Stomach (tissue), 19 donors: ENCODE data around the gene NARS2. TPM values are rescaled to one million over a fixed set of nuclear protein-coding genes. Genes with fewer than 3 reads are reported as not detected.

ENCODE experiments used
- DNase-seq, 2 donors: peaks; one replicate each; pipeline versions ENCODE4 v3.0.0 to v3.0.0-alpha.2; 2013 to 2019
- H3K27ac ChIP-seq, 5 donors: fragments of 200-600 bp in 4 of 5; sonication (generic) in 4 of 5; one replicate each; pipeline ENCODE4 v1.5.1; 2013 to 2019; ENCODE audit warnings: mild to moderate bottlenecking in 1 of 5, moderate library complexity in 1 of 5
- H3K27me3 ChIP-seq, 3 donors: fragments of 200-600 bp; sonication (generic); one replicate each; pipeline ENCODE4 v1.5.1; 2017 to 2019; ENCODE audit warnings: mixed run types in 1 of 3
- H3K36me3 ChIP-seq, 4 donors: fragments of 200-600 bp; sonication (generic); 1 replicate in 3 of 4; 2 replicates in 1 of 4; pipeline ENCODE4 v1.5.1; 2016 to 2019
- H3K4me1 ChIP-seq, 4 donors: fragments of 200-600 bp; sonication (generic); one replicate each; pipeline ENCODE4 v1.5.1; 2016 to 2019
- H3K4me3 ChIP-seq, 4 donors: fragments of 200-600 bp; sonication (generic) in 3 of 4; one replicate each; pipeline ENCODE4 v1.5.1; 2016 to 2019; ENCODE audit warnings: mild to moderate bottlenecking in 1 of 4
- H3K9me3 ChIP-seq, 4 donors: fragments of 200-600 bp; sonication (generic); one replicate each; pipeline ENCODE4 v1.5.1; 2016 to 2019
- EP300 ChIP-seq: sonication (generic); formaldehyde crosslinking; IDR thresholded peaks from one replicate; pipeline ENCODE4 v1.6.1; 2017; ENCODE audit warnings: antibody characterized with exemption
- POLR2A ChIP-seq, 4 donors: fragments of 450-650 bp; IDR thresholded peaks; one replicate each; pipeline ENCODE4 v1.6.1; 2016; ENCODE audit warnings: antibody characterized with exemption in 4 of 4, control low read depth in 2 of 4, mild to moderate bottlenecking in 1 of 4, moderate library complexity in 1 of 4
- POLR2AphosphoS5 ChIP-seq, 3 donors: sonication (generic); formaldehyde crosslinking; IDR thresholded peaks; one replicate each; pipeline ENCODE4 v1.6.1; 2016; ENCODE audit warnings: antibody characterized with exemption in 3 of 3
- WGBS, 5 donors: extraction: QIAGEN DNeasy Blood & Tissue Kit in 3 of 5; methylation state at CpG; one replicate each; pipeline versions ENCODE4 v1.1.5 to v1.1.7; 2013 to 2018; 5-methylcytosine and 5-hydroxymethylcytosine counted together
- intact Hi-C: fragments of 100-400 bp; cut with DNase I; formaldehyde crosslinking; loops from one replicate; pipeline ENCODE4 v1.15.1; 2023; ENCODE audit warnings: low total_unique reads
- long read RNA-seq, 10 donors: transcript quantifications; one replicate each; lab custom pipeline, GENCODE V29; 2026
- polyA plus RNA-seq, 3 donors: library from polyadenylated mRNA; stranded (reverse); fragments of 200-250 nt; gene quantifications; one replicate each; pipeline ENCODE4 v1.2.3, GENCODE V29; 2013
- total RNA-seq, 5 donors: library from RNA; depleted of rRNA; stranded (reverse); fragments of >200 nt; gene quantifications; one replicate each; pipeline versions ENCODE4 v1.1.0 to v1.2.3, GENCODE V29; 2014 to 2016
- TF ChIP-seq, protein P1 (sequence below), 7 experiments: fragments of 450-650 bp in 4 of 7; fragments of 200-600 bp in 3 of 7; sonication (generic) in 3 of 7; IDR thresholded peaks; one replicate each; pipeline ENCODE4 v1.5.1; 2016 to 2019; ENCODE audit warnings: antibody characterized with exemption in 7 of 7, control low read depth in 2 of 7, mild to moderate bottlenecking in 1 of 7
- donor health status: healthy with polysubstance abuse.
- donor health status: Bipolar disorder and iron deficiency.
- donor health status: healthy.

NARS2 gene, protein sequence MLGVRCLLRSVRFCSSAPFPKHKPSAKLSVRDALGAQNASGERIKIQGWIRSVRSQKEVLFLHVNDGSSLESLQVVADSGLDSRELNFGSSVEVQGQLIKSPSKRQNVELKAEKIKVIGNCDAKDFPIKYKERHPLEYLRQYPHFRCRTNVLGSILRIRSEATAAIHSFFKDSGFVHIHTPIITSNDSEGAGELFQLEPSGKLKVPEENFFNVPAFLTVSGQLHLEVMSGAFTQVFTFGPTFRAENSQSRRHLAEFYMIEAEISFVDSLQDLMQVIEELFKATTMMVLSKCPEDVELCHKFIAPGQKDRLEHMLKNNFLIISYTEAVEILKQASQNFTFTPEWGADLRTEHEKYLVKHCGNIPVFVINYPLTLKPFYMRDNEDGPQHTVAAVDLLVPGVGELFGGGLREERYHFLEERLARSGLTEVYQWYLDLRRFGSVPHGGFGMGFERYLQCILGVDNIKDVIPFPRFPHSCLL
- total RNA-seq = 10 to 100 TPM in 3 of 5 donors, 1 to 10 TPM in 2; 4.7 to 34.5 (median 14.5) TPM
- 10 to 100 TPM; 13.5 to 15.0 (median 13.8) TPM for polyA plus RNA-seq
- long read RNA-seq, donor 1, partial matches to known transcripts = 0 of 1 reads
- long read RNA-seq, donor 1, other reads (novel, unspliced or antisense) = 0 of 1 reads
- long read RNA-seq, donor 2, partial matches to known transcripts = 0 of 4 reads
- long read RNA-seq, donor 2, other reads (novel, unspliced or antisense) = 0 of 4 reads
- long read RNA-seq, donor 3 = 0 reads
- long read RNA-seq, donor 4, partial matches to known transcripts = 0 of 2 reads
- long read RNA-seq, donor 4, other reads (novel, unspliced or antisense) = 0 of 2 reads
- long read RNA-seq, donor 5, partial matches to known transcripts = 0 of 3 reads
- long read RNA-seq, donor 5, other reads (novel, unspliced or antisense) = 0 of 3 reads
- long read RNA-seq, donor 6, transcript NARS2-201 (14 exons, 2,519 nt) = major isoform, 10 of 10 reads
- long read RNA-seq, donor 6, partial matches to known transcripts = 0 of 10 reads
- long read RNA-seq, donor 6, other reads (novel, unspliced or antisense) = 0 of 10 reads
- long read RNA-seq, donor 7, transcript NARS2-201 (14 exons, 2,519 nt) = major isoform, 5 of 5 reads
- long read RNA-seq, donor 7, partial matches to known transcripts = 0 of 5 reads
- long read RNA-seq, donor 7, other reads (novel, unspliced or antisense) = 0 of 5 reads
- long read RNA-seq, donor 8, partial matches to known transcripts = 0 of 4 reads
- long read RNA-seq, donor 8, other reads (novel, unspliced or antisense) = 0 of 4 reads
- long read RNA-seq, donor 9, partial matches to known transcripts = 0 of 2 reads
- long read RNA-seq, donor 9, other reads (novel, unspliced or antisense) = 0 of 2 reads
- long read RNA-seq, donor 10 = 0 reads

DNA sequence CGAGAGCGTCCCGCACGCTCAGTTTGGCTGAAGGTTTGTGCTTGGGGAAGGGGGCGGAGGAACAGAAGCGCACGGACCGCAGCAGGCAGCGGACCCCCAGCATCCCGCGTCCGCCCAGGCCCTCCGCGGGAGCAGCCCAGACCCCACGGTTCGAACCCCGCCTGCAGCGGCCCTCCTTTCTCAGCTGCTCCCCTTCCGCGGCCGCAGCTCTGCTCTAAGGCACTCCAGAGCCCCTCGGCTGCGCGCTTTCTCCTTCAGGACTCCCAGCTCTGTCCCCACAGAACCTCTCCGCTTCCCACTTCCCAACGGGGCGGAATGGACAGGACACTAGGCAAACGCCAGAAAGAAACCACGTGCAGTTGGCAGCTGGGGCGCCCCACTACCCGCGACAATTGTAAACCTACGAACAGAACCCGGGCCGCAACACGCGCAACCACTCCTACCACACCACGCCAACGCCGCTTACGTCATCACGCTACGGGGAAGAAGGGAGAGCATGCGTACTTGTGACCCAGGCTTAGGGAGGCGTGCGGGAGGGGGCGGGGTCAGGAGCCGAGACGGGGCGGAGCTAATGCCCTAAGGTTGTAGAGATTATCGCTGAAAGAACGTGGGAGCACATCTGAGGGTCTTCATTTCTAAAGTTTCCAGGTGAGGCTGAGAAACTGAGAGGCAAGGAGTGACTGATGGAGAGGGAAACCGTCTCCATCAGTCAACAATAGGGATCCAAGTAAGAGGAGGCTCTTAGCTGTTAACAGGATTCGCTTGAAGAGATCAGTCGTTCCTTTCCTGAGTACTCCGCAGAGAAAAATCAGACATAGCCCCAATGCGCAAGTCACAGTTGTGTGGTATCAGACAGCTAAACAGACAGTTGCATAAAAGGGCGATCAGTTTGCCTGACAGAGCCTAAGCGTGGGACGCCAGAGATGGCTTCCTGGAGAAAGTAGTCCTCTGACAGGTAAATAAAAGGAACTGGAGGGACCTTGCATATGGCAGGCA is at the start of gene NARS2:
NARS2 (minus strand) TSS at position 479 of the 996 bp plus-strand sequence; CDS start at position 103, 376 bp downstream.
- intact Hi-C loops = loop anchor here (10.0 kb wide), 1 partner anchor 150 kb away; no protein-coding TSS in a partner anchor
- H3K27ac ChIP-seq = peak within 1 kb of the TSS; percentile 85 to 94 (median 90)
- H3K9me3 ChIP-seq = no peaks in the 10 kb centered on the region
- H3K4me3 ChIP-seq = peak within 1 kb of the TSS; percentile 85 to 92 (median 88)
- peaks cover 6 to 31% (median 23%) of the 10 kb centered on the region in 4 donors for H3K4me1 ChIP-seq
- peak; percentile 98 to 99 for DNase-seq
- TF ChIP-seq POLR2AphosphoS5 (IDR thresholded peaks at IDR 0.05) (peak; percentile 88 to 95 (median 92)), EP300 (no peak), POLR2A (IDR thresholded peaks at IDR 0.05) (peak in 2 of 4 donors; percentile 57 to 78)
- 0 to 1% (median 0%) methylated on average over 21 to 60 of the region's 60 CpGs for WGBS, 5 donors
- H3K36me3 ChIP-seq = peaks cover 0 to 20% (median 15%) of the 10 kb centered on the region in 4 donors
- H3K27me3 ChIP-seq = no peaks in the 10 kb centered on the region

DNA sequence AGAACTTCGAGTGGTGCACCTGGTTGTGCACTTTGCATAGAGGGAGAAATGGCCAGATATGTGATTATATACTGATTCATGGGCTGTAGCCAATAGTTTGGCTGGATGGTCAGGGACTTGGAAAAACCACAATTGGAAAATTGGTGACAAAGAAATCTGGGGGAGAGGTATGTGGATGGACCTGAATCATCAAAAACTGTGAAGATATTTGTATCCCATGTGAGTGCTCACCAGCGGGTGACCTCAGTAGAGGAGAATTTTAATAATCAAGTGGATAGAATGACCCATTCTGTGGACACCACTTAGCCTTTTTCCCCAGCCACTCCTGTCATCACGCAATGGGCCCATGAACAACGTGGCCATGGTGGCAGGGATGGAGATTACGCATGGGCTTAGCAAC is 48.0 kb upstream of the NARS2 start:
- 71 to 82% (median 81%) methylated on average over 5 of the region's 5 CpGs for WGBS, 5 donors
- no peak for DNase-seq
- Histone ChIP-seq H3K27ac (no peak overlapping the region), H3K36me3 (no peaks in the 10 kb centered on the region), H3K4me3 (no peak overlapping the region), H3K9me3 (peaks cover 4 to 28% (median 24%) of the 10 kb centered on the region in 4 donors), H3K27me3 (no peaks in the 10 kb centered on the region), H3K4me1 (no peaks in the 10 kb centered on the region)
- no peak for TF ChIP-seq POLR2AphosphoS5 (IDR thresholded peaks at IDR 0.05)
- TF ChIP-seq, protein P1, sequence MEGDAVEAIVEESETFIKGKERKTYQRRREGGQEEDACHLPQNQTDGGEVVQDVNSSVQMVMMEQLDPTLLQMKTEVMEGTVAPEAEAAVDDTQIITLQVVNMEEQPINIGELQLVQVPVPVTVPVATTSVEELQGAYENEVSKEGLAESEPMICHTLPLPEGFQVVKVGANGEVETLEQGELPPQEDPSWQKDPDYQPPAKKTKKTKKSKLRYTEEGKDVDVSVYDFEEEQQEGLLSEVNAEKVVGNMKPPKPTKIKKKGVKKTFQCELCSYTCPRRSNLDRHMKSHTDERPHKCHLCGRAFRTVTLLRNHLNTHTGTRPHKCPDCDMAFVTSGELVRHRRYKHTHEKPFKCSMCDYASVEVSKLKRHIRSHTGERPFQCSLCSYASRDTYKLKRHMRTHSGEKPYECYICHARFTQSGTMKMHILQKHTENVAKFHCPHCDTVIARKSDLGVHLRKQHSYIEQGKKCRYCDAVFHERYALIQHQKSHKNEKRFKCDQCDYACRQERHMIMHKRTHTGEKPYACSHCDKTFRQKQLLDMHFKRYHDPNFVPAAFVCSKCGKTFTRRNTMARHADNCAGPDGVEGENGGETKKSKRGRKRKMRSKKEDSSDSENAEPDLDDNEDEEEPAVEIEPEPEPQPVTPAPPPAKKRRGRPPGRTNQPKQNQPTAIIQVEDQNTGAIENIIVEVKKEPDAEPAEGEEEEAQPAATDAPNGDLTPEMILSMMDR (IDR thresholded peaks at IDR 0.05) = no peak
- no peak for TF ChIP-seq POLR2A (IDR thresholded peaks at IDR 0.05)
- no peak for TF ChIP-seq EP300
- intact Hi-C loops = no loop called here

DNA sequence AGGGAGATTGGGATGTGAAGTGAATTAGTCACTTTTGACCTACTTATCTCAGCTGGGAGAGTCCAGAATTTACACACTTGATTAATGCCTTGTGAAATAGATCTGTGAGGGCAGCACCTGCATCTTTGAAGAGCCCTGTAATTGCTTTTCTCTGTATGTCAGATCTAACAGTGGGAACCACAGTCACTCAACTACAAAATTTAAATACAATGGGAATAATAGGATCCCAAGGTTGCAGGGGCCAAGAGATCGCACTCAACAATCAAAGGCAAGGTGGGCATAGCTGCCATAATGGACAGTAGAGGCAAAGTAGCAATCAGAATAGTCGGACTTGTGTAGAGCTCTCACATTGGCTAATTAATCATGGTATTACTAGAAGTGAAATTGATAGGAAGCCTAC is 45.5 kb upstream of the NARS2 start:
- TF ChIP-seq POLR2A (IDR thresholded peaks at IDR 0.05) (no peak), POLR2AphosphoS5 (IDR thresholded peaks at IDR 0.05) (no peak), EP300 (no peak)
- TF ChIP-seq, protein P1 (IDR thresholded peaks at IDR 0.05) = no peak
- H3K36me3 ChIP-seq = no peaks in the 10 kb centered on the region
- no peaks in the 10 kb centered on the region for H3K4me1 ChIP-seq
- intact Hi-C loops = no loop called here
- H3K9me3 ChIP-seq = peaks cover 4 to 28% (median 21%) of the 10 kb centered on the region in 4 donors
- H3K4me3 ChIP-seq = no peak overlapping the region
- 69 to 91% (median 88%) methylated on average over 2 of the region's 2 CpGs for WGBS, 5 donors
- no peak overlapping the region for H3K27ac ChIP-seq
- H3K27me3 ChIP-seq = no peaks in the 10 kb centered on the region
- no peak for DNase-seq

DNA sequence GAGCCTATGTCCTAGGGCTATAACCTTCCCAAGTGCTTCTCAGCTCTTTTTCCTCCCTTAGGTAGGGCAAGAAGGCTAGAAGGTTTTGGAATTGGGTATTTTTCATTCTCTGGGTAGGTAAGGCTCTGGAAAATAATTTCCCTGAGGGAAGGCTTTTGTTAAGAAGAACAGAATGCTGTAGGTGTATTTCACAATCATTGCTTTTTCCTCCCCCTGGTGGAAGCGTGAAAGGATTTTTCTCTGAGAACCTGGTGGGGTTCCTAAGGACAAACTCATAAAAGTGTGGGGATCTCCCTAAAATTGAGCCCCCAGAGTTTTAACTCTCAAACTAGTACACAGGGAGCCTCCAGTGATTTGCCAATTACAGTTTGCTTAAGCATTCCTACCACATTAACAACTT is 41.1 kb upstream of the NARS2 start:
- no peaks in the 10 kb centered on the region for H3K27me3 ChIP-seq
- peaks cover 4 to 25% (median 21%) of the 10 kb centered on the region in 4 donors for H3K9me3 ChIP-seq
- H3K27ac ChIP-seq = no peak overlapping the region
- no peak for DNase-seq
- 73 to 86% (median 84%) methylated on average over 1 of the region's 1 CpG for WGBS, 5 donors
- no peaks in the 10 kb centered on the region for H3K36me3 ChIP-seq
- TF ChIP-seq POLR2AphosphoS5 (IDR thresholded peaks at IDR 0.05) (no peak), POLR2A (IDR thresholded peaks at IDR 0.05) (no peak), EP300 (no peak)
- TF ChIP-seq, protein P1 (IDR thresholded peaks at IDR 0.05) = no peak
- intact Hi-C loops = no loop called here
- no peaks in the 10 kb centered on the region for H3K4me1 ChIP-seq
- H3K4me3 ChIP-seq = no peak overlapping the region
